Measurements from ENCODE around the gene C19orf12.

C19orf12 gene

GRCh38 chr19:29667387-29667783 is 47.7 kb downstream of the C19orf12 start:
- TF ChIP-seq CTCF (IDR thresholded peaks at IDR 0.05; ENCODE audit: insufficient read depth, low read depth, low read length, missing control alignments), result no peak
- no peak for DNase-seq (ENCODE audit: low read depth)
- H3K4me3 ChIP-seq (ENCODE audit: low read depth, low read length), result peak overlapping the region; percentile 72

- TF ChIP-seq CTCF (IDR thresholded peaks at IDR 0.05; ENCODE audit: insufficient read depth, low read depth, low read length, missing control alignments), result no peak
- peak overlapping the region; percentile 72 for H3K4me3 ChIP-seq (ENCODE audit: low read depth, low read length)
- peak; percentile 36 for DNase-seq (ENCODE audit: low read depth)
Measured at GRCh38 chr19:29666578-29667386, 48.3 kb downstream of the C19orf12 start.

GRCh38 chr19:29665826-29666577 is 49.1 kb downstream of the C19orf12 start:
- no peak for TF ChIP-seq CTCF (IDR thresholded peaks at IDR 0.05; ENCODE audit: insufficient read depth, low read depth, low read length, missing control alignments)
- peak overlapping the region; percentile 72 for H3K4me3 ChIP-seq (ENCODE audit: low read depth, low read length)
- peak; percentile 57 for DNase-seq (ENCODE audit: low read depth)

GRCh38 chr19:29665215-29665825 is 49.7 kb downstream of the C19orf12 start, which contains the start of gene PLEKHF1:
PLEKHF1 (plus strand) TSS chr19:29665461; CDS start chr19:29673840, 8,379 bp downstream.
- TF ChIP-seq CTCF (IDR thresholded peaks at IDR 0.05; ENCODE audit: insufficient read depth, low read depth, low read length, missing control alignments), result no peak
- H3K4me3 ChIP-seq (ENCODE audit: low read depth, low read length), result peak within 1 kb of the TSS; percentile 72
- DNase-seq (ENCODE audit: low read depth), result peak; percentile 94

GRCh38 chr19:29664753-29665214 is 50.3 kb downstream of the C19orf12 start:
- peak; percentile 32 for TF ChIP-seq CTCF (IDR thresholded peaks at IDR 0.05; ENCODE audit: insufficient read depth, low read depth, low read length, missing control alignments)
- DNase-seq (ENCODE audit: low read depth), result no peak
- peak overlapping the region; percentile 68 for H3K4me3 ChIP-seq (ENCODE audit: low read depth, low read length)

GRCh38 chr19:29663861-29664752 is 51.0 kb downstream of the C19orf12 start:
- no peak for DNase-seq (ENCODE audit: low read depth)
- H3K4me3 ChIP-seq (ENCODE audit: low read depth, low read length), result peak overlapping the region; percentile 68

More at GRCh38 chr19:29663861-29664752, 51.0 kb downstream of the C19orf12 start:
- TF ChIP-seq CTCF (IDR thresholded peaks at IDR 0.05; ENCODE audit: insufficient read depth, low read depth, low read length, missing control alignments), result no peak
